GM18909 (cell line): ENCODE measurements around the gene SYT7.

Experiments used
- ATAC-seq: cut with Tn5 transposase; IDR thresholded peaks from one replicate; pipeline ENCODE4 v1.9.1; 2021; ENCODE audit warnings: mild to moderate bottlenecking; ENCODE audit not compliant: unreplicated experiment, poor library complexity

SYT7 gene

GRCh38 chr11:61609000-61609979 lies 28.4 kb upstream of the SYT7 start:
- no peak for ATAC-seq

- no peak for ATAC-seq
Observed at GRCh38 chr11:61607920-61608599, 27.2 kb upstream of the SYT7 start.

GRCh38 chr11:61607426-61607825 lies 26.6 kb upstream of the SYT7 start:
- ATAC-seq: no peak

- ATAC-seq: no peak
Observed at GRCh38 chr11:61603667-61604066, 22.8 kb upstream of the SYT7 start.

- ATAC-seq: no peak
Observed at GRCh38 chr11:61602775-61603569, 22.1 kb upstream of the SYT7 start.

GRCh38 chr11:61601512-61601911 lies 20.6 kb upstream of the SYT7 start:
- ATAC-seq: no peak

- no peak for ATAC-seq
Observed at GRCh38 chr11:61599968-61600710, 19.3 kb upstream of the SYT7 start.

GRCh38 chr11:61598886-61599868 lies 18.3 kb upstream of the SYT7 start:
- ATAC-seq: no peak

GRCh38 chr11:61598374-61598773 lies 17.5 kb upstream of the SYT7 start:
- ATAC-seq: no peak

GRCh38 chr11:61596990-61597389 lies 16.1 kb upstream of the SYT7 start:
- no peak for ATAC-seq

GRCh38 chr11:61596542-61596941 lies 15.7 kb upstream of the SYT7 start:
- no peak for ATAC-seq

- ATAC-seq: no peak
Observed at GRCh38 chr11:61594907-61595257, 14.0 kb upstream of the SYT7 start.

- ATAC-seq: no peak
Observed at GRCh38 chr11:61593151-61593550, 12.3 kb upstream of the SYT7 start.

GRCh38 chr11:61592176-61592575 lies 11.3 kb upstream of the SYT7 start:
- ATAC-seq: no peak

- no peak for ATAC-seq
Observed at GRCh38 chr11:61589961-61590360, 9.1 kb upstream of the SYT7 start.

- no peak for ATAC-seq
Observed at GRCh38 chr11:61588728-61589191, 7.9 kb upstream of the SYT7 start.

- ATAC-seq: no peak
Observed at GRCh38 chr11:61587951-61588727, 7.3 kb upstream of the SYT7 start.

- ATAC-seq: no peak
Observed at GRCh38 chr11:61587541-61587941, 6.7 kb upstream of the SYT7 start.
